Measurements from ENCODE around the gene CAMTA1.

The CAMTA1 gene

DNA sequence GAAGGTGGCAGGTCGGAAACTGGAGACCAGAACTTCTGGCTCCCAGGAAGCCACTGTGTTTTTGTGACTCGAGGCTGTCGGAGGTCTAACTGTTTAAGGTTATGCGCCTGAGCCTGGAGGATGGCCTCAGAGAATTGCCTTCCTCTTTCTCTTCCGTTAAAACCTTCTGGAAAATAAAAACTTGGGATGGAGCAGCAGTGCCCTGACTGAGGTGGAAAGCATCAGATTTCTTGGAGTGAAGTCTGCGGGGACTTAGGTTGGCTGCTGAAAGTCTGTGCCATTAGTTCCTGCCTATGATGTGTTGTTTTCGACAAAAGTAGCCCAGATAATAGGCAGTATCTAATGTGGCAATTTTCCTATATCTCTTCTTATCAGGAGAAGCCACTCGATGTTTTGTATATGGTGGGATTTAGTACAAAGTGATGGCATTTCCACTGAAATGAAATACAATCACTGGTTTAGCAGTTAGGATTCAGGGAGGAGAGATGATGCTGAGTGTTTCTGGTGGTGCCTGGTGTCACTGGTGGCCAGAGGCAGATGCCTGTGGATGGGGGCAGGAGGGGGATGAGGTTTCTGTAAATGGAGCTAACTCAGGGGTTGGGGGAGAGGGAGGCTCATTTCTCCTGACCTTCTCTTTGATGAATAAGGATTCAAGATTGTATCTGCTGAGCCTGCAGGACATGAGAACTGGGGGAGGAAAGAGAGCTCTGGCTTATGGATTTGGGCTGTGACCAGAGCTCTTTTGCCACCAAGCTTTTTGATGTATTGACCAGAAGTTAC lies 150.8 kb downstream of the CAMTA1 start:
- no peak for DNase-seq

DNA sequence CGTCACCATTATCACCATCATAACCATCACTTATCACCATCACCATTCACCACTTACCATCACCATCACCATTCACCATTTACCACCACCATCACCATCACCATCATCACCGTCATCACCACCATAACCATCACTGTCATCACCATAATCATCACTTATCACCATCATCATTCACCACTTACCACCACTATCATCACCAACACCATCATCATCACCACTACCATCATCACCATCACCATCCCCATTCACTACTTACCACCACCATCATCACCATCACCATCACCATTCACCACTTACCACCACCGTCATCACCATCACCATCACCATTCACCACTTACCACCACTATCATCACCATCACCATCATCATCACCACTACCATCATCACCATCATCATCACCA lies 151.8 kb downstream of the CAMTA1 start:
- DNase-seq, result no peak

DNA sequence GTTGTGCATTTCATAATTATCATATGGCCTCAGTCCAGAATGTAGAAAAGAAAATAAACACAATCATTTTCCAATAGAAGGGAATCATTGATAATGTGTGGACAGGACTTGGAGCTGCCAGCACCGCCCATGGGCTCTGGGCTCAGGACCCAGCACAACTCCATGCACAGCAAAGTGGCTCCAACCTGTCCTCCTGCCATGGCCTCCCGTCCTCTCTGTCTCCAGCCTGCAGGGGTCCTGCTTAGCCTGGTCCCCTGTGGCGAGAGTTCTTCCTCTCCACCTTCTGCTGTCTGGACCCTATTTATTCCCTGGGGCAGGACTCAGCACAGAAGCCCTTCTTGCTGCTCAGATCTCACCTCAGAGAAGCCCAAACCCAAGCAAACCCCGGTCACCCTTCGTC lies 154.1 kb downstream of the CAMTA1 start:
- no peak for DNase-seq

DNA sequence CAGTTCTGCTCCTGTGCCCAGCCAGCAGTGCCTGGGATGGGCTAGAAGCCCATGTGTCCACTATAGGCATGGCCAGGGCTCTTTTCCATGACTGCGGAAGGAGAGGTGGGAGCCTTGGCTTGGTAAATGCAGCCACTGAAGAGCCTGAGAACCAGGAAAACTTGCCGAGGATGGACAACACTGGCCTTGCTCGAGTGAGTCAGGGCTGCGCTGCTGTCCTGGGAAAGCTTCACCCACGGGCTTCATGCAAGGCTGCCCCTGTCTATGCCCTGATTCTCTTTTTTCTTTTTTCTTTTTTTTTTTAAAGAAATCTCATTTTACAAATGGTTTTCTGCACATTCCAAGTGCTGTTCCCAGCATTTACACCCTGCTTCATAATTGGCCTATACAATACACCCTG lies 156.5 kb downstream of the CAMTA1 start:
- DNase-seq, result no peak

DNA sequence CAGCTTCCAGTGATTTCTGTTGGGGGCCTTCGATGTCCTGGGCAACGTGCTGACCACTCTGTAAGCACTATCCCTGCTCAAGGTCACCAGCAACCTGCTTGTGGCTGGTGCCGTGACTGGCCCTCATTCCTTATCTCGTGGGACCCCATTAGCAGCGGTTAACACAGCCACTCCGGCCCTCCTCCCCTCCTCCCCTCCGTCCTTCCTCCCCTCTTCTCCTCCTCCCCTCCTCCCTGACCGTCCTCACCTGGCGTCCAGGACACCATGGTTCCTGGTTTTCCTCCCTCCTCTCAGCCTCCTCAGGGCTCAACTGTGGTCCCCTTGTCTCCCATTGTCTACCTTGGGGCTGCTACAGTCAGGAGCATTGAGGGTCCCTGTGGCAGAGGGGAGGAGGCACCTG lies 157.7 kb downstream of the CAMTA1 start:
- no peak for DNase-seq

DNA sequence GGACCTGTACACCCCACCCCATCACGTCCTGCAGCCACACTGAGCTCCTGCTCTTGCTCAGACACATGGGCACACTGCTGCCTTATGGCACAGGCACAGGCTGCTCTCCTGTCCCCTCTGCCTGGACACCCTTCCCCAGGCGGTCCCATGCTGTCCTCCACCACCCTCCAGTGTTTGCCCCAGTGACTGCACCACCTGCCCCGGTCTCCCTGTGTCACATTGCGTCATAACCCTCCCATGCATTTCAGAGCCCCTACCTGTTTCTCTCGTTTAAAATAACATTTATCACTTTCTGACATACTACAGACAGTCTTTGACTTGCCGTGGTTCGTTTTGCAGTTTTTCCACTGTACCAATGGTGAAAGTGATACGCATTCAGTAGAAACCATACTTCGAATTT lies 159.2 kb downstream of the CAMTA1 start:
- DNase-seq, result no peak

DNA sequence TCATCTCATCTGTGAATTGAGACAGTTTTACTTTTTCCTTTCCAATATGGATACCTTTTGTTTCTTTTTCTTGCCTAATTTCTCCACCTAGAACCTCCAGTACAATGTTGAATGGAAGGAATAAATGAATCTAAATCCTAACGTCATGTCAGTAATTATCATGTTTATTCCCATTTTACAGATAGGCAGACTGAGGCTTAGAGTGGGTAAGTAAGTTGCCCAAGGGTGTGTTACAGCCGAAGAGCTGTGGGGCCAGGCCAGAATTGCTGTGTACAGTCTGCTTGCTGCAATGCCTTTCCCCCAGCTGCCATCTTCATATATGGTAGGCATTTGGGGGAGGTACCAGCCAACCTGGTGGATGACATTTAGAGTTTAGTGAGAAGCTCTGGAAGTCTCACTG lies 162.7 kb downstream of the CAMTA1 start:
- no peak for DNase-seq

DNA sequence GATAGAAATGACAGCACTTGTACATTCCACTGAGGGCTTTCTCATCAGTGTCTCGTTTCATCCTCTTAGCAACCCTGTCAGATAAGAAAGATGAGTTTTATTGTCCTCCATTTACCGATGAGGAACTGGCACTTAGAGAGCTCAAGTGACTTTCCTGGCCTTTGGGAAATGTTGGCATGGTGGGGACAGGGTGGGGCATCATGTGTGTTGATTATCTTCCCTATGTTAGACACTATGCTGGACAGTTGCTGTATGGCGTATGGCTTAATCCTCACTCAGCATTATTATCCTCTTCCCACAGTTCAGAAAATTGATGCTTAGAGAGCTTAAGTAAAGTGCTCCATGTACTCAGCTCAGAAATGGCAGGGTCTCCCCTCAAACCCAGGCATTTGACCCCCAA lies 163.2 kb downstream of the CAMTA1 start:
- DNase-seq, result no peak

DNA sequence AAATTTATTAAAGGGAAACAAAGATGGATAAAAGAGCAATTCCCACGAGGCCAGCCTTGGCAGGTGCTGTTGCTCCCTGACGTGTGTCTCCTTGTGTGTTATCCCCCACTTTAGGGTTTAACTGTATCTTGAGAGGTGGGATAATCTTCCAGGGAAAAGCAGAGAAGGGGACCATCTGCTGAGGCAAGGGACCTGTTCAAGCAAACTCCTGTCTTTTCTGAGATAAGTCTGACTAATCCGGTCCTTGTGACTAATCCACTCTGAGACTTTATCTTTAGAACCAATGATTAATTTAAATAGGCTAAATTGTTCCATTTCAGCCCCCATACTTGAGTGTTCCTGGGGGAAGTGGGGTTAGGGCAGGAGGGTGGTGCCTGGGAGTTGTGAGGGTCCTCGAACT lies 163.6 kb downstream of the CAMTA1 start:
- no peak for DNase-seq

DNA sequence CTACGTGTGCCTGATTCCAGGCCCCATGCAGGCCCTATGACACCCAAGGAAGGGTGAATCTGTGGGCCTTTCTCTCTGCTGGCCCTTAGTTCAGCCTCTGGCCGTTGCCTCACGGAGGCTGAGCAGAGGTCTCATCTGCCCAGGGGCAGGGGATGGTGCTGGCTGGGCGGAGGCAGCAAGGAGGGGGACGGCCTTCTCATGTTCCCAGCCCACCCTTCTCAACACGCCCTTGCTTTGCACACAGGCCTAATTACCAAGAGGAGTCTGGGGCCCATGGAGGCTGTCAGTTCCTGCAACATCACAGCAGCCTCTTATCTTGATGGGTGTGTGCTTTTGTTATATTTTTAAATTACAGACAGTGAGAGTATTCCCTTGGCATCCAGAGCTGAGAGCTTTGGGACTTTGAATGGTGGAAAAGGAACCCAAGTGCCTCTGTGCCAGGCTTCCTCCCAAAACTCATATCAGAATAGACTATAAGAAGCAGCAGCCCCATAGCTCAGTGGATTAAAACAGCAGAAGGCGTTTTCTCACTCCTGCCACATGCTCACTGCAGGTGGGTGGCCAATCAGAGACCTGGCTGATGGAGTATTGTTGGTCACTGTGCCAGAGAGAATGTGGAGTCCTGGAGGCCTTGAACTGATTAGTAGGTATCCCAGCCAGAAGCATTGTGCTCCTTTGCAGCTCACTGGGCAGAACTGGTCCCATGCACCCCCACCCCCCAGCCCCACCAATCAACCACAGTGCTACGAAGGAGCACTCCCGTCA lies 164.9 kb downstream of the CAMTA1 start:
- no peak for DNase-seq

DNA sequence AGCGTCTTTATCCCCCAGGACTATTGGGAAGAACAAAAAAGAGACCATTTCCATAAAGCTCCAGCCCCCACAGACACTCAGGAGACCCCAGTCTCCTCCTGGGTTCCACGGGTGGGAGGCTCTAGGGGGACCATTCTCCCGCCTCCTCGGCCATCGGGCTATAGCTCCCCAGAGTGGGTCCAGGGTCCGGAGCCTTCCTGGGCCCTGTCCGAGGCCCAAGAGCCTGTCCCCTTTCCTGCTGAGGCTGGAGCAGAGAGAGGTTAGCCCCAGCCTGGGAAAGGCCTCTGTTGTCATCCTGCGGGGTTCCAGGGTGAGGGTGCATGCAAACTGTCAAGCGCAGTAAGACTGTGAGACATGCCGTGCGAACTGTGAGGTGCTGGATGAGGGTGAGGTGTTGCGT lies 166.3 kb downstream of the CAMTA1 start:
- DNase-seq, result no peak

DNA sequence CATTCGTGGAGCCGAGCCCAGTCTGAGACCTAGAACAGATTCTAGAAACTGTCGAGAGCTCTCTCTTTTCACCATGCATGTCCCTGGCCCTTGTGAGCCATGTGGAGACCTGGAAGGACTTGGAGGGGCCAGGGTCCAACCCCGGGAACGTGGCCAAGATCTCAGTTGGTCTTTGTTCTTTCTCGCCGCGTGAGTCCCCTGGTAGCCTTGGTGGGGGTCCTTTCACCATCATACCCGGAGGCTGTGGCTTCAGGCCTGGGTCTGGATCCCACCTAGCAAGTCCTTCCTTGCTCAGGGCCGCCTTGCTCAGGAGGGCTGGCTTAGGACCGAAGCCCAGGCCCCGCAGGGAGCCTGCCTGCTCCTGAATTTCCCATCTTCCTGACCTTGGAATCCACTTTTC lies 168.0 kb downstream of the CAMTA1 start:
- DNase-seq, result no peak

DNA sequence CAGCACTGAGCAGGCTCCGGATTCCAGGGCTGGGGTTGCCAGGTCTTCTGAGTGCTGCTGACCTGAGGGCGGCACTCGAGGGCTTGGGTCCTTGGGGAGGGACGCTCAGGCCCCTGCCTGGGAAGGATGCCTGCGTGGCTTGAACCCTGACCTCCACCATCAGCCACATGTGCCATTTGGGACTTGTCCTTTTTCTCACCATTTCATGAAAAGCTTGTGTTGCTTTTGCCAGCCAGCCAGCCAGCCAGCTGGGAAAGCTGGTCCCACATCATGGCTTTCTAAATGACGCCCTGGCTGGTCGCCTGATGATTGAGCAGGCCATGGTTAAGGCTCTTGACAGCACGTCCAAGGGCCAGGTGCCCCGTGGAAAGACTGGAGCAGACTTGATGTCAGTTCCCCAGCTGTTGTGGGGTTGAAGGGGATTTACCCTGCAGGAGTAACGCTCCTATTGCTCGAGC lies 168.7 kb downstream of the CAMTA1 start:
- DNase-seq, result no peak

DNA sequence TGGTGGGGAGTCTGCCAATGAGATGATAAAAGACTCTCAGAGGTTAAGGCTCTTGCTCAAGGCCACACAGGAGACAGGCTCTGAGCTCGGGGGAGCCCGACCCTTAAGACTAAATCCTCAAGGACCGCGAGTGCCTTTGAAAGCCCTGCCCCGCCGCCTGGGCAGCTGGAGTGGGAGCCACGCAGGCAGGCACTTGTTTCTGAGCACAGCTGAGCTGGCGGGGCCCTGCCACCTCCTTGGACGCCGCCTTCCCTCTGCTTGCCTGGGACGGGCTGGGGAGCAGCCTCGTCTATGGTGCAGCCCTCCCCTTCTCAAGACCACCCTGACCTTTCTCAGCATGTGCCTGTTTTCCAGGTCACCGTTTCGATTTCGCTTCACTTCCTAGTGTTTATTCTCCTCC lies 169.3 kb downstream of the CAMTA1 start:
- no peak for DNase-seq

DNA sequence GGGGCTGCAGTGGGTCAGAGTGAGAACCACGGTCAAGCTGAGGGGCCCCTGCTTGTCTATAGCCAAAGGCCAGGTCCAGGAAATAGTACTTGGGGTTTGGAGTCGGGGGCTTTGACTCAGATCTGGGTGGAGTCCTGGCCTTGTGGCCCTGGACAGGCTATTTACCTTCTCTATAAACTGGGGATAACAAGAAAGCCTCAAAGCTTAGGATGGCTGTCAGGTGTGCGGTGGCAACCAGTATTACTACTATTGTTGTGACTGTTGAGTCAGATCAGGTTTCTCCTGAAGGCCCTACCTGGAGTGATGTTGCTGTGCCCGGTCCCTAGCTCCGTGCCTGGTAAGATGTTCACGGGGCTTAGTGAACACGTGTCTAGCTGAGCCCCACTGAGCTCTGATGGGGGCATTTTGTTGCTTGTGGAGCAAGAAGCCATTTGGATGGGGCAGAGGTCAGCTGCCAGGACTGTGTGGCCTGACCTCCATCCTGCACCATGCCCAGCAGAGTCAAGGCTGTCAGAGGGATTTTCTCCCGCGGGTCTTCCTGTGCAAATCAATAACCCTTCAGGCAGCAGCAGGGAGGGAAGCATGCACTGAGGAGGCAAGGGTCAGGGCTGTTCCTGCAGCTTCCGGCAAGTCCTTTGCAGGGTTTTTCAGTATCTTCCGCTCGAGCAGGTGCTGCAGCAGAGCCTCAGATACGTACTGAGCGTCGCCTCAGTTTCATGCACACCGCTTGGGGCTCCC lies 170.3 kb downstream of the CAMTA1 start:
- DNase-seq, result no peak

DNA sequence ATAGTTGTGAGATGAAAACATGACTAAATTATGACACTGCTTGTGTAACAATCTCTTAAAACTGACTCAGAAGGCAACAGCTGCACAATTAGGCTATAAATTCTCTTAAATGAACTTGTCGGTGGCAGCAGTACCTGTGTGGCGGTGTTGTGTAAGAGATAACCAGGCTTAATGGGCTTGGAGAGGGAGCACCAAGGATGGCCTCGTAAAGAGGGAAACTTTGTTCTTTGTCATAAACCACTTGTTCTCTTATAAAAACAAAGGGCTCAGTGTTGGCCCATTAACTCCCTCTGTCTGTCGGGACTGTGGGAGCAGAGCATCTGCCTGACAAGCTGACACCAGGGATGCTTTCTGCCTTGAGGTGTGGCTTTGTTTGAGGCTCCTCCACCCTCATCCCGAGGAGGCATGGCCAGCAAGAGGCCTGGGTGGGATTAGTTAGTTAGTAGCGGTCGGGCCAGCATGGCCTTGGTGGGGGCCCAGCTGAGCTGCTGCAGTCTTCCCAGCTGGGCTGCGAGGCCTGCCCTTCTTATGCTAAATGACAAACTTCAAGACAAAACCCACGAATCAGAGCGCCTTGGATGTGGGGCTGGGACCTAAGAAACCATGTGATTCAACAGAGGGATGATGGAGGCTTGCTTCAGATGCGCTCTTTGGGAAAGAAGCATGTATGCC lies 171.4 kb downstream of the CAMTA1 start:
- DNase-seq, result no peak

DNA sequence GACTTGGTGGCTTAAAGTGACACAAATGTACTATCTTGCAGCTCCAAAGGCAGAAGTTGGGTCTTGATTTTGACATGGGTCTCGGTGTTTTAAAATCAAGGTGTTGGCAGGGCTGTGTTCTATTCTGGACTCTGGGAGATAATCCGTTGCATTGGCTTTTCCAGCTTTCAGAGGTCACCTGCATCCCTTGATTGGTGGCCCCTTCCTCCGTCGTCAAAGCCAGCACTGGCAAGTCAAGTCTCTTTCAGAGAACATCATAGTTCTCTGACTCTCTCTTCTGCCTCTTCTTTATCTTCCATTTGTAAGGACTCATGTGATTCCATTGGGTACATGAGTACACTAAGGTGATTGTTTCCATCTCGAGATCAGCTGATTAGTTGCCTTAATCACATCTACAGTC lies 172.1 kb downstream of the CAMTA1 start:
- DNase-seq, result no peak

DNA sequence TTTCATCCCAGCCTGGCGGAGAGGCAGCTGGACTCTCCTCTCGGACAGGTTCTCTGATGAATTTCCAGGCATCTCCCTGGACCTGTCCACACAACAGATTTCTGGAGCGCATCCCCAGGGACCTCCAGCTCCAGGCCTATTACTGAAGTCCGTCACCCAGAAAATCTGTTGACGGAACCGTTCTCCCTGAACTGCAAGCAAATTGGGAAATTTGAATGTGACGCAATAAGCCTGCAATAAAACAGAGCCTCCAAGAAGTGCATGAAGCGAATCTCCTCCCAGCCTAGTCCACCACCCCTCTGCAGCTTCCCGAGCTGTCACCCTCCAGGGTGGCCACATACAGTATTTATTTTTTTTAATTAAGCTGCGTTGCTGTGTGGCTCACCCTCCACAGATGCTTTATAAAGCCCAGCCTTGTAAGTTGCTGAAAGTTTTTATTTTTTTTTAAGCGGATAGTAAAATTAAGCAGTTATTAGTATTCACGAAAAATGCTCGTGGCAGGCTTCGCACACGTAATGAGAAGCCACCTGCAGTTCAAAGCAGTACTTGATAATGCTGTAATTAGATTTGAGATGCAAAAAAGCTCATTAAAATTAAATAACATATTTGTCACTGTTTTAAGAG lies 173.3 kb downstream of the CAMTA1 start:
- no peak for DNase-seq

DNA sequence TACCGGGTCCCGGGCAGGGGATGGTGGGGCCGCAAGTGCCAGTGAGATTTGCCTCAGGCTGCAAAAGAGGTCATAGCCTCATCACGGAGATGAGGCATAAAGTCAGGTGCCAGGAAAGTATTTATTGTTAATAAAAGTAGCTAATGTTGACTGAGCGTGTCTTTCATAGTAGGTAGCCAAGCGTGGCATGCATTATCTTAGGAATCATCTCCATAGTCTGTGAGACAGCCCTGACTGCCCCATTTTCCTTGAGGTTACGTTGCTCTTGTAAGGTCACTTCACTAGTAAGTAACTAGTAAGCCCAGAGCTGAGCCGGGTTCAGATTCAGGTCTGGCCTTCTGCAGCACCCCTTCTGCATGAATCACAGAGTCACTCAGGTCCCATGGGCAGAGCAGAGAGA lies 174.2 kb downstream of the CAMTA1 start:
- DNase-seq, result no peak

DNA sequence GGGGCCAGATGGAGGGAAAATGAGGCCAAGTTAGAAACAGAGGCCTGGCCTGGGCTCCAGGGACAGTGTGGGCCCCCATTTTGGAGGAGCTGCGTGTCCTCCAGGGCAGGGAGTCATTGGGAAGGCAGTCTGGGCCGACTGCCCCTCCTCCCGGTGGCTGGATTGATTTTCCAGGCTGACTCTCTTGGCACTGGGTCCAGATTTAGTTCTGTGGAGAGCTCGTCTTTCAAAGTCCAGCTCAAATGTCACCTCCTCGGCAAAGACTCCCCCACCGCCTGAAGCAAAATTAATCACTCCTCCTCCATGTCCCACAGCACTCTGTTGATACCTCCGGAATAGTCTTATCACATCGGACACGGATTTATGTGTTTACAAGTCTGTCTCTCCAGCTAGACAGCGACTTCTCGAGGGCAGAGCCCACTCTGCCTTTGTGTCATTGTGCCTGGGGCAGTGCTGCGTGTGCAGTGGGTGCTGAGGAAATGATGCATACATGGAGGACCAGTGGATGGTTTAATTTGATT lies 175.1 kb downstream of the CAMTA1 start:
- no peak for DNase-seq

DNA sequence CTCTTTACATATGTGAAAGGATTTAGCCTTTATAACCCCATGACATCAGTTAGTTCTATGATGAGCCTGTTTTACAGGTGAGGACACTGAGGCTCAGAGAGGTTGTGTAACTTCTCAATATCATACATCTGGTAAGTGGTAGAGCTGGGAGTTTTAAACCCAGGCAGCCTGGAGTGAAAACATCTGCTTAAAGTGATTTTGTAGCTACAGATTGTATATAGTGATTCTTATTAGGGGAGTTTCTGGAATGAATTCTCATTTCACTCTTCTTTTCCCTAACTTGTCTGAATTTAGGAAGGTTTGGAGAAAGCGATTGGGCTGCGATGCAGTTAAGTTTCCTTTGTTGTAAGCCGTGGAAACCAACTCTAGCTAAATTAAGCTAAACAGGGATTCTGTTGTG lies 175.6 kb downstream of the CAMTA1 start:
- DNase-seq, result no peak

DNA sequence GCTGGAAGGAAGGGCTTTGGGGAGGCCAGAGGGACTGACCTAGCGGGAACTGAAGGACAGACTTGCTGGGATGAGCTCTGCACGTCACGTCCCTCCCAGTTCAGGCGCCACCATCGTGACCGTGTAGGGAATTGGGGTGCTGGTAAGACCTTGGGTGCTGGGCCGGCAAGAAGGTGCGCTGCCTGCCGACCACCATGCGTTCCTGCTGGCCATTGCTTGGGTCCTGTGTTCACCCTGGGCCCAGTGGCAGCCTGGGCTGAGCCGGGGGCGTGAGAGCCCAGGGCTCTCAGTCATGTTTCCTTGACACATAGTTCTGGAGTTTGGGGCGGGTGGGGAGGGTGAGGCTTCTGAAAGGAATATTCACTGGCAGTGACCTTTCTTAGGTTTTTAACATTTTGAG lies 176.0 kb downstream of the CAMTA1 start:
- DNase-seq, result no peak
